Loucy (cell line): ENCODE results near the gene B3GAT3.
A peak's percentile ranks its signal among the peaks of the same experiment; 100 is the strongest.

Source experiments
- H2AFZ ChIP-seq: fragments of 200-600 bp; sonication (generic); 2 replicates; pipeline ENCODE4 v1.6.0; 2016; ENCODE audit warnings: antibody characterized with exemption, mild to moderate bottlenecking, low read length, moderate library complexity
- H3F3A ChIP-seq: fragments of 200-600 bp; 2 replicates; pipeline ENCODE4 v1.6.0; 2016; ENCODE audit warnings: antibody characterized with exemption, low read depth, mild to moderate bottlenecking
- H3K27me3 ChIP-seq: fragments of 200-600 bp; sonication (generic); 2 replicates; pipeline ENCODE4 v1.6.1; 2014; ENCODE audit warnings: low read length, mild to moderate bottlenecking; ENCODE audit not compliant: insufficient read depth, poor library complexity, severe bottlenecking
- H3K36me3 ChIP-seq: fragments of 200-600 bp; sonication (generic); 2 replicates; pipeline ENCODE4 v1.6.1; 2016; ENCODE audit warnings: low read length; ENCODE audit not compliant: insufficient read depth
- H3K4me1 ChIP-seq: fragments of 200-600 bp; sonication (generic); 2 replicates; pipeline ENCODE4 v1.5.1; 2014; ENCODE audit warnings: low read length, mild to moderate bottlenecking; ENCODE audit not compliant: insufficient read depth, poor library complexity, severe bottlenecking
- H3K4me2 ChIP-seq: fragments of 200-600 bp; sonication (generic); 2 replicates; pipeline ENCODE4 v1.6.0; 2014; ENCODE audit warnings: antibody characterized with exemption, low read length, low read depth, mild to moderate bottlenecking; ENCODE audit not compliant: poor library complexity, severe bottlenecking
- H3K4me3 ChIP-seq: fragments of 200-600 bp; sonication (generic); 2 replicates; pipeline ENCODE4 v1.5.1; 2014; ENCODE audit warnings: low read length, mild to moderate bottlenecking, mixed read lengths; ENCODE audit not compliant: poor library complexity, severe bottlenecking
- H3K79me2 ChIP-seq: fragments of 200-600 bp; sonication (generic); 2 replicates; pipeline ENCODE4 v1.6.1; 2014; ENCODE audit warnings: low read length; ENCODE audit not compliant: insufficient read depth
- H3K9ac ChIP-seq: fragments of 200-600 bp; sonication (generic); 2 replicates; pipeline ENCODE4 v1.6.0; 2014; ENCODE audit warnings: mild to moderate bottlenecking, low read depth, low read length, moderate library complexity; ENCODE audit not compliant: poor library complexity, severe bottlenecking
- H3K9me2 ChIP-seq: fragments of 200-600 bp; sonication (generic); replicated peaks from 2 replicates; pipeline ENCODE4 v1.6.1; 2016; ENCODE audit warnings: low read depth, low read length, mixed read lengths
- H3K9me3 ChIP-seq: fragments of 200-600 bp; sonication (generic); 2 replicates; pipeline ENCODE4 v1.6.1; 2014; ENCODE audit warnings: mild to moderate bottlenecking, antibody characterized with exemption, low read length, low read depth; ENCODE audit not compliant: insufficient read depth
- H4K20me1 ChIP-seq: fragments of 200-600 bp; sonication (generic); 2 replicates; pipeline ENCODE4 v1.6.0; 2014; ENCODE audit warnings: antibody characterized with exemption, low read length, mild to moderate bottlenecking; ENCODE audit not compliant: insufficient read depth, poor library complexity, severe bottlenecking
- CTCF ChIP-seq: fragments of 200-600 bp; sonication (generic); conservative IDR thresholded peaks from 2 replicates; pipeline ENCODE4 v1.5.1; 2014; ENCODE audit warnings: mild to moderate bottlenecking, antibody characterized with exemption, low read length
- EZH2phosphoT487 ChIP-seq: fragments of 200-600 bp; IDR thresholded peaks from 2 replicates; pipeline ENCODE4 v1.6.1; 2018; ENCODE audit warnings: antibody characterized with exemption, mild to moderate bottlenecking, moderate library complexity, borderline replicate concordance

Gene B3GAT3

GRCh38 chr11:62647609-62648005 is 25.8 kb upstream of the B3GAT3 start:
- peaks cover 4% of the 10 kb centered on the region; the same call in 1 of the 2 replicates for H3K36me3 ChIP-seq

GRCh38 chr11:62646825-62647608 is 25.2 kb upstream of the B3GAT3 start:
- Histone ChIP-seq H3F3A (no peaks in the 10 kb centered on the region), H3K4me2 (peak overlapping the region; percentile 64), H3K9me3 (no peaks in the 10 kb centered on the region), H3K4me1 (peaks cover 16% of the 10 kb centered on the region), H3K27me3 (no peaks in the 10 kb centered on the region), H3K4me3 (peak overlapping the region; percentile 86), H2AFZ (no peak overlapping the region), H3K79me2 (peaks cover 58% of the 10 kb centered on the region), H3K36me3 (peaks cover 4% of the 10 kb centered on the region; the same call in 1 of the 2 replicates), H4K20me1 (peaks cover 23% of the 10 kb centered on the region), H3K9ac (peak overlapping the region; percentile 94), H3K9me2 (no peaks in the 10 kb centered on the region)
- no peak for TF ChIP-seq CTCF
- TF ChIP-seq EZH2phosphoT487 = no peak

More at GRCh38 chr11:62647609-62648005, 25.8 kb upstream of the B3GAT3 start:
- H3K4me3 ChIP-seq = no peak overlapping the region
- no peaks in the 10 kb centered on the region for H3F3A ChIP-seq
- no peak overlapping the region for H3K9ac ChIP-seq
- TF ChIP-seq CTCF (no peak), EZH2phosphoT487 (no peak)
- no peaks in the 10 kb centered on the region for H3K9me2 ChIP-seq
- H3K4me1 ChIP-seq = peaks cover 22% of the 10 kb centered on the region
- peaks cover 58% of the 10 kb centered on the region for H3K79me2 ChIP-seq
- H3K27me3 ChIP-seq = no peaks in the 10 kb centered on the region
- no peak overlapping the region for H3K4me2 ChIP-seq
- no peak overlapping the region for H2AFZ ChIP-seq
- H3K9me3 ChIP-seq = no peaks in the 10 kb centered on the region
- peaks cover 23% of the 10 kb centered on the region for H4K20me1 ChIP-seq

GRCh38 chr11:62645946-62646824 is 24.4 kb upstream of the B3GAT3 start, which contains the start of gene GANAB:
GANAB (minus strand) TSS chr11:62646613; CDS start chr11:62646599, 14 bp downstream.
- H3K4me1 ChIP-seq = peaks cover 14% of the 10 kb centered on the region
- no peak for TF ChIP-seq EZH2phosphoT487
- TF ChIP-seq CTCF = no peak
- H2AFZ ChIP-seq = peak within 1 kb of the TSS; percentile 51

More at GRCh38 chr11:62645946-62646824, 24.4 kb upstream of the B3GAT3 start, which contains the start of gene GANAB:
- H3K79me2 ChIP-seq = peaks cover 57% of the 10 kb centered on the region
- H4K20me1 ChIP-seq = peaks cover 23% of the 10 kb centered on the region
- H3K9ac ChIP-seq = peak within 1 kb of the TSS; percentile 94
- no peaks in the 10 kb centered on the region for H3F3A ChIP-seq
- no peaks in the 10 kb centered on the region for H3K9me3 ChIP-seq
- H3K4me2 ChIP-seq = peak within 1 kb of the TSS; percentile 64
- H3K36me3 ChIP-seq = peaks cover 4% of the 10 kb centered on the region; the same call in 1 of the 2 replicates
- H3K4me3 ChIP-seq = peak within 1 kb of the TSS; percentile 86
- H3K9me2 ChIP-seq = no peaks in the 10 kb centered on the region
- no peaks in the 10 kb centered on the region for H3K27me3 ChIP-seq
